ENCODE results near the gene DCLK1. TPM values are rescaled to one million over a fixed set of nuclear protein-coding genes. Genes with fewer than 3 reads are reported as not detected.

DCLK1 gene
- total RNA-seq, 1 experiment from 2014 or later: 36.2 TPM

DNA sequence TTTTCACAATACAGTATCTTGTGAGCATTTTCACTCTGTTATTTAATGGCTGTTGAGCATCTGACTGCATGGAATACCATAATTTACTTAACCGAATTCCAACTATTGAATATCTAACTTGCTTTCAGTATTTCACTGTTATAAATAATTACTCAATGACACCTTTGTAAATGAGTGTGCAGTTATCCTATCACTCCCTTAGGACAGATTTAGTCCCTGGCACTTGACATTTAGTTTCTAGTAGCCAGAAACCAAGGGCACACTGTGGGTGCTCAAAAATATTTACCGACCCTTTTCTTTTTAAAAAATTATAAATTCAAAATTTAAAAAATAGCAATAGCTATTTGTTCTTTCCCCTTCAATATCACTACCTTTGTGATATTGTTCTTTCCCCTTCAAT lies 258.8 kb downstream of the DCLK1 start:
- Mint-ChIP-seq H3K9me3 (peaks cover 0 to 2% of the 10 kb centered on the region in 2 experiments; a peak in 1 of 5 replicates), H3K36me3 (ENCODE audit: insufficient read depth in 1 of 3, low read depth in 3 of 3) (peaks cover 0 to 1% (median 0%) of the 10 kb centered on the region in 3 experiments; a peak in 1 of 7 replicates), H3K27ac (no peak overlapping the region), H3K4me1 (peaks cover 0 to 4% of the 10 kb centered on the region in 2 experiments; a peak in 1 of 4 replicates), H3K27me3 (ENCODE audit: low read depth) (no peaks in the 10 kb centered on the region), H3K4me3 (no peak overlapping the region)
- no peak overlapping the region for H2BK5ac ChIP-seq (ENCODE audit: insufficient read length, low read length)
- no peak overlapping the region for H3K9ac ChIP-seq (ENCODE audit: extremely low read depth, insufficient read length, low read length)
- H3K79me2 ChIP-seq (ENCODE audit: insufficient read depth, low read length): no peaks in the 10 kb centered on the region
- no peak overlapping the region for H4K8ac ChIP-seq (replicated peaks; ENCODE audit: insufficient read length, low read depth, low read length)
- no peak overlapping the region for H2AFZ ChIP-seq (ENCODE audit: low read length)
- H3K9me3 ChIP-seq (ENCODE audit: control insufficient read depth, low read depth, low read length): no peaks in the 10 kb centered on the region
- no peak overlapping the region for H2BK15ac ChIP-seq (ENCODE audit: low read depth, low read length)
- no peak overlapping the region for H4K91ac ChIP-seq (ENCODE audit: insufficient read length, low read depth, low read length)
- H3K27ac ChIP-seq (ENCODE audit: insufficient read length, low read depth, low read length): no peak overlapping the region
- no peak overlapping the region for H4K5ac ChIP-seq (ENCODE audit: insufficient read length, low read depth, low read length)
- DNase-seq: no peak
- no peak overlapping the region for H3K23ac ChIP-seq (ENCODE audit: insufficient read length, low read depth, low read length)
- TF ChIP-seq, protein P1, sequence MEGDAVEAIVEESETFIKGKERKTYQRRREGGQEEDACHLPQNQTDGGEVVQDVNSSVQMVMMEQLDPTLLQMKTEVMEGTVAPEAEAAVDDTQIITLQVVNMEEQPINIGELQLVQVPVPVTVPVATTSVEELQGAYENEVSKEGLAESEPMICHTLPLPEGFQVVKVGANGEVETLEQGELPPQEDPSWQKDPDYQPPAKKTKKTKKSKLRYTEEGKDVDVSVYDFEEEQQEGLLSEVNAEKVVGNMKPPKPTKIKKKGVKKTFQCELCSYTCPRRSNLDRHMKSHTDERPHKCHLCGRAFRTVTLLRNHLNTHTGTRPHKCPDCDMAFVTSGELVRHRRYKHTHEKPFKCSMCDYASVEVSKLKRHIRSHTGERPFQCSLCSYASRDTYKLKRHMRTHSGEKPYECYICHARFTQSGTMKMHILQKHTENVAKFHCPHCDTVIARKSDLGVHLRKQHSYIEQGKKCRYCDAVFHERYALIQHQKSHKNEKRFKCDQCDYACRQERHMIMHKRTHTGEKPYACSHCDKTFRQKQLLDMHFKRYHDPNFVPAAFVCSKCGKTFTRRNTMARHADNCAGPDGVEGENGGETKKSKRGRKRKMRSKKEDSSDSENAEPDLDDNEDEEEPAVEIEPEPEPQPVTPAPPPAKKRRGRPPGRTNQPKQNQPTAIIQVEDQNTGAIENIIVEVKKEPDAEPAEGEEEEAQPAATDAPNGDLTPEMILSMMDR (conservative IDR thresholded peaks at IDR 0.05): no peak
- no peak overlapping the region for H3K4ac ChIP-seq (ENCODE audit: low read depth, low read length)
- no peak overlapping the region for H2BK120ac ChIP-seq (ENCODE audit: low read depth, low read length, poor library complexity, severe bottlenecking)
- no peaks in the 10 kb centered on the region for H4K20me1 ChIP-seq (ENCODE audit: control insufficient read depth, insufficient read depth, insufficient read length)
- peaks cover 2% of the 10 kb centered on the region; the same call in 1 of the 2 replicates for H3K4me1 ChIP-seq (ENCODE audit: insufficient read depth, low read length)
- H2BK20ac ChIP-seq (ENCODE audit: low read depth, low read length, poor library complexity, severe bottlenecking): no peak overlapping the region
- H2AK5ac ChIP-seq (ENCODE audit: insufficient read length, low read length): no peak overlapping the region
- H3K23me2 ChIP-seq (ENCODE audit: insufficient read length, low read depth, low read length, poor library complexity, severe bottlenecking): no peaks in the 10 kb centered on the region
- WGBS (ENCODE audit: extremely low coverage, insufficient read length, low lambda C conversion rate): no CpG with 5 or more reads among the region's 2 CpGs
- no peak overlapping the region for H3K18ac ChIP-seq (ENCODE audit: insufficient read length, low read depth, low read length)
- no peak overlapping the region for H3T11ph ChIP-seq (ENCODE audit: low read length)
- no peak overlapping the region for H3K56ac ChIP-seq (ENCODE audit: insufficient read length, low read depth, low read length)
- H2BK12ac ChIP-seq (ENCODE audit: insufficient read length, low read depth, low read length): no peak overlapping the region
- no peak overlapping the region for H3K14ac ChIP-seq (ENCODE audit: insufficient read depth, low read length)
- H3K79me1 ChIP-seq (ENCODE audit: insufficient read depth, low read depth, low read length, poor library complexity, severe bottlenecking): no peaks in the 10 kb centered on the region
- no peaks in the 10 kb centered on the region for H3K27me3 ChIP-seq (ENCODE audit: insufficient read depth, low read length)
- no peak overlapping the region for H3K4me2 ChIP-seq (ENCODE audit: insufficient read depth, insufficient read length, low read length)
